ENCODE results near the gene LRRC15.

DNA sequence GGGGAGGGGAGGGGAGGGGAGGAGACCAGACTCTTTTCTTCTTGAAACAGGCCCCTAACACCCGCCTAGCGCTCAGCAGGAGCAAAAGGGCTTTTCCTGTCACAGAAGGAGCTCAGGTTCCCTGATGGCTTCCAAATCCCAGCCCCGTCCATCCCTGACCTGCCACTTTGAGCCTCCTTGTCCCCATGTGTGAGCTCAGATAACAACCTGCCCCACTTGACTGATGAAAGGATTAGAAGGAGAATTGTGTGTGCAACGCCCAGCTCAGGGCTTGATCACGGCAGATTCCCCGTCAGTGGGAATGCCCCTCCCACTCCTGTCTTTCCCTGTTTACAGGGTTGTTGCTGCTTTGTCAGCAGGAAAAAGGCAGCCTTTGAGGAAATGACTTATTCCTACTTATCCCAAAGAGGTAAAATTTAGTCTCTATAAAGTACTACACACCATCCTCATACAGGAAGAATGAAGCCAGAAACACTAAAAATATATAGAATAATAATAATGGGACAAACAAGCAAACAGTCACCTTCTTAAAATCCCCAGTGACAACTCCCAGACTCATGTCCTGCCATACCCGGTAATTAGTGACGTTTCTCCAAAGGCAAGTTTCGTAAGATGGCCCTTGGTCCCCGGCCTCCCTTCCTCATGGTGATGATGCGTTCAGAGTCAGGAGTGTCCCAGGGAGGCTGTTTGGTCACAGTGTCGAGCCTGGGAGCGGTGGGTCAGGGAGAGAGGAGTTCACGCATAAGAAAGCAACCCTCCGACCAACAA is 6.1 kb upstream of the LRRC15 start:
- TF ChIP-seq POLR2A (IDR thresholded peaks at IDR 0.05): no peak
- TF ChIP-seq, protein P1, sequence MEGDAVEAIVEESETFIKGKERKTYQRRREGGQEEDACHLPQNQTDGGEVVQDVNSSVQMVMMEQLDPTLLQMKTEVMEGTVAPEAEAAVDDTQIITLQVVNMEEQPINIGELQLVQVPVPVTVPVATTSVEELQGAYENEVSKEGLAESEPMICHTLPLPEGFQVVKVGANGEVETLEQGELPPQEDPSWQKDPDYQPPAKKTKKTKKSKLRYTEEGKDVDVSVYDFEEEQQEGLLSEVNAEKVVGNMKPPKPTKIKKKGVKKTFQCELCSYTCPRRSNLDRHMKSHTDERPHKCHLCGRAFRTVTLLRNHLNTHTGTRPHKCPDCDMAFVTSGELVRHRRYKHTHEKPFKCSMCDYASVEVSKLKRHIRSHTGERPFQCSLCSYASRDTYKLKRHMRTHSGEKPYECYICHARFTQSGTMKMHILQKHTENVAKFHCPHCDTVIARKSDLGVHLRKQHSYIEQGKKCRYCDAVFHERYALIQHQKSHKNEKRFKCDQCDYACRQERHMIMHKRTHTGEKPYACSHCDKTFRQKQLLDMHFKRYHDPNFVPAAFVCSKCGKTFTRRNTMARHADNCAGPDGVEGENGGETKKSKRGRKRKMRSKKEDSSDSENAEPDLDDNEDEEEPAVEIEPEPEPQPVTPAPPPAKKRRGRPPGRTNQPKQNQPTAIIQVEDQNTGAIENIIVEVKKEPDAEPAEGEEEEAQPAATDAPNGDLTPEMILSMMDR (IDR thresholded peaks at IDR 0.05): no peak
